ENCODE data around the gene KCNQ4.

Gene KCNQ4

GRCh38 chr1:40783001-40783905 lies at the start of gene KCNQ4:
Gene KCNQ4, plus strand, starts transcription at chr1:40783787. Its CDS starts 307 bp downstream, at chr1:40784094.
- in situ Hi-C loops (cut with MboI; ENCODE audit: low sequenced_read_pairs) = no loop called here

GRCh38 chr1:40734882-40735628 lies 48.5 kb upstream of the KCNQ4 start:
- in situ Hi-C loops (cut with MboI; ENCODE audit: low sequenced_read_pairs) = no loop called here

DNA sequence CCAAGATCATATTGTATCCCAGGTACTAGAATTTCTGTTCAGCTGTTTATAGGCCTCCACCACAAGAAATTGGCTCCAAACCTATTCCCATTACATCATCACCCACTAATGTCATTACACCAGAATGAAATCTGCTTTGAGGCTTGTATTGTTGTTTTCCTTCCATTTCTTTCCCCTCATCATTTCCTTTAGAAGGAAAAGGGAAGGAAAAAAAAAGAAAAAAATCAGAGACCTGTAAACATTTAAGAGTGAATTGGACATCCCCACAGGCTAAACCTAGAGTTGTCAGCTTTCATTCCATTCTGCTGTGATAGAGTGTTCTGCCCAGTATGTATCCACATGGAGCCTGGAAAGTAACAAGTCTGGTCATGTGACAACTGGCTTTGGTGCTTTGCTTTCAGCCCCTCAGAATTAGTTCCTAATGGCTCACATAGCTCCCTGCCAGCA lies 47.5 kb upstream of the KCNQ4 start:
- in situ Hi-C loops (cut with MboI; ENCODE audit: low sequenced_read_pairs) = no loop called here

- in situ Hi-C loops (cut with MboI; ENCODE audit: low sequenced_read_pairs) = no loop called here
These were observed 44.8 kb upstream of the KCNQ4 start for GRCh38 chr1:40738831-40739230.

GRCh38 chr1:40739455-40740008 lies 44.1 kb upstream of the KCNQ4 start:
- in situ Hi-C loops (cut with MboI; ENCODE audit: low sequenced_read_pairs) = no loop called here

- in situ Hi-C loops (cut with MboI; ENCODE audit: low sequenced_read_pairs) = no loop called here
These were observed 43.3 kb upstream of the KCNQ4 start for GRCh38 chr1:40740039-40740996.

DNA sequence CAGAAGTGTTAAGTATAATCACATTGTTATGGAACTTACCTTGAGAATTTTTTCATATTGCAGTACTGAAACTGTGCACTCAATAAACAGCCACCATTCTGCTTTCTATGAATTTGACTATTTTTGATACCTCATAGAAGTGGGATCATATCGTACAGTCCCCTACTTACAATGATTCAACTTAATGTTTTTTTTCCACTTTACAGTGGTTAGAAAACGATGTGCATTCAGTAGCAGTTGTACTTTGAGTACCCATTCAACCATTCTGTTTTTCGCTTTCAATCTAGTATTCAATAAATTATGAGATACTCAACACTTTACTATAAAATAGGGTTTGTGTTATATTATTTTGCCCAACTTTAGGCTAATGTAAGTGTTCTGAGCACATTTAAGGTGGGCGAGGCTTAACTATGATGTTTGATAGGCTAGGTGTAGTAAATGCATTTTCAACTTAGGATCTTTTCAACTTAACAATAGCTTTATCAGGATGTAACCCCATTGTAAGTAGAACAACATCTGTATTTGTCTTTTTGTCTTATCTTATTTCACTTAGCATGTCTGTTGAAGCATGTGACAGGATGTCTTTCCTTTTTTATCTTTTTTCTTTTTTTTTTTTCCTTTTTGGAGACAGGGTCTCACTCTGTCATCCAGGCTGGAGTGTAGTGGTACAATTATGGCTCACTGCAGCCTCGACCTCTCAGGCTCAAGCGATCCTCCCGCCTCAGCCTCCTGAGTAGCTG lies 42.4 kb upstream of the KCNQ4 start:
- in situ Hi-C loops (cut with MboI; ENCODE audit: low sequenced_read_pairs) = no loop called here

- in situ Hi-C loops (cut with MboI; ENCODE audit: low sequenced_read_pairs) = no loop called here
These were observed 41.1 kb upstream of the KCNQ4 start for GRCh38 chr1:40742363-40743061.

DNA sequence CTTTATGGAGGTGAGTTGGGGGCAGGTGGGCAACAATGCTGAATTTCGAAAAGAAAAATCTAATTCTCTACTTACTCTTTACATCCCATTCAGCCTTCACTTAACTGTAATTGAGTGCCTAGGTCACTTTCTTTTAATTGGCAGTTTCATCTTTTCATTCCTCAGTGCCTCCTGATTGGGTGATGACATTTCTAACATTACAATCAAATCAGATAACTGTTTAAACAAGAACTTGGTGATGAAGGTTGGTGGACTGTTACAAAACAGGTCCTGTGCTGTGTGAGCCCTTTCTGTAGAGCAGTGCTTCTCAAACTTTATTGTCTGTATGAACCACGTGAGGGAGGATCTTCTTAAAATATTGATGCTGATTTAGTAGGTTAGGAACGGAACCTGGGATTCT lies 40.1 kb upstream of the KCNQ4 start:
- in situ Hi-C loops (cut with MboI; ENCODE audit: low sequenced_read_pairs) = no loop called here

DNA sequence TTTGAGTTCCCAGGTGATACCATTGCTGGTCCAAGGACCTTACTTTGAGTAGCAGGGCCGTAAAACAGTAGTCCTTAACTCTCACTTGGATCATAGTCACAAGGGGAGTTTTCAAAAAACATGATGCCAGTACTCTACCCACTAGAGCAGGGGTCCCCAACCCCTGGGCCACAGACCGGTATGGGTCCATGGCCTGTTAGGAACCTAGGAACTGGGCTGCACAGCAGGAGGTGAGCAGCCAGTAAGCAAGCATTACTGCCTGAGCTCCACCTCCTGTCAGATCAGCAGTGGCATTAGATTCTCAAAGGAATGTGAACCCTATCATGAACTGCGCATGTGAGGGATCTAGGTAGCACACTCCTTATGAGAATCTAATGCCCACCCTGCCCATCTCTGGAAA lies 39.7 kb upstream of the KCNQ4 start:
- in situ Hi-C loops (cut with MboI; ENCODE audit: low sequenced_read_pairs) = no loop called here

DNA sequence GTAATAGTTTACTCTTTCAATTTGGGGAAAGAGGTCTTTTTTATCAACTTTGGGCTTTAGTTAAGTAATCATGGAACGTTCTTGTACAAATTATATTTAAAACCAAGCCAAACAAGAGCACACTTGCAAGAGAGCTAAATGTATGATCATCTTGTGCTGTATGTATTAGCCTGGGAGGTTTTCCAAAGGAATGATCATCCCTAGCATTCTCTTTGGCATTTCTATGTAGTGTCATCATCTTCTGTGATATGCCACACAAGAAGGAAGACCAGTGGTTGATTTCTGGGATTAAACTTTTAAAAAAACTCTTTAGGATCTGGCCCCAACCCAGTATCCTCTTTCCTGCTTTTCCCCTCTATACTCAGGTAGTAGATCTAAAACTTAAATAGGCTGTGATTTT lies 38.4 kb upstream of the KCNQ4 start:
- in situ Hi-C loops (cut with MboI; ENCODE audit: low sequenced_read_pairs) = no loop called here

GRCh38 chr1:40746344-40747090 lies 37.1 kb upstream of the KCNQ4 start:
- in situ Hi-C loops (cut with MboI; ENCODE audit: low sequenced_read_pairs) = no loop called here

DNA sequence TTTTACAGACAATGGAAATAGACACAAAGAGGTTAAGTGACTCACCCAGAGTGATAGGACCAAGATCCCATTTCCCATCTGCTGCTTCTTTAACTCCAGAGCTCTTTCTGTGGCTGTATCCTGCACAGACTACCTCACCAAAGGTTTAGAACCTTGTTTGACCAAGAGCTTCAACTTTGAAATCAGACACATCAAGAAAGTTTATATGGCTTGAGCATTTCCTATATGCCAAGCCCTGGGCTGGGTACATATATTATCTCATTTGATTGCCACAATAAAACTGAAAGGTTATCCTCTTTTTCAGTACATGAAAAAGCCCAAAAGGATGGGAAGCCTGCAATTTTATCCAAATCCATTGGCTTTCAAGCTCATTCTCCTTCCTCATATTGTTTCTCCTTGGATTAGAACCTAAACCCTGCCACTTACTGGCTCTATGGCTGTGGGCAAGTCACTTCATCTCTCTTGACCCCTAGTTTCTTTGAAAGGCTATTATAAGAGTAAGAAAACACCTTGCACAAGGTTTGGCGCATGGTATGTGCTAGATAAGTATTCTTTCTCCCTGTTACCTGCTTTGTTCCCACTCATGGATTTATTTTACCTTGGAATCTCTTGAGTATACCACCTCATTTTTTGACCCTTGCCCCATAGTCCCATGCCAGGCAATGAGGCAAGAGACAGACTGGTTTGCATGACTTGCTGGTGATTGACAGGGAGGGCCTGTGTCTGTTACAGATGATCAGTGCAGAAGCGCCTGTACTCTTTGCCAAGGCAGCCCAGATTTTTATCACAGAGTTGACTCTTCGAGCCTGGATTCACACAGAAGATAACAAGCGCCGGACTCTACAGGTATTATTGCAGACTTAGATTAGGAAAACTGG lies 34.5 kb upstream of the KCNQ4 start:
- in situ Hi-C loops (cut with MboI; ENCODE audit: low sequenced_read_pairs) = no loop called here

DNA sequence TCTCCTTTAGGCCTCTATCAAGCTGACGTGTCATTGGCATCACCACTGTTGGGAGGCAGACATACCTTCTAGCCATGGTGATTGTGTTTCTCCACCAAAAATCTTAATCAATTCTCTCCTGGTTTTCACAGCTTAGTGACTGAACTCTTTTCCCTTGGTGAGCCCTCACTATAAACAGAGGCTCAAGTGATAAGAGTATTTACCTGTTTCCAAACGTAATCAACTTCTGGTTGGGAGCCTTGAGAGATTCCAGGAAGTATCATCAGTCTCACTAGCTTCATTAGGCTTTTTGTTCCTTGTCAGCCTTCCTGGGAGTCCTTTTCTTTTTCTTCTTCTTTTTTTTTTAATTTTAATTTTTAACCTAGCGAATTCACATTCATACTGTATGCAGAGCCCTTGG lies 33.8 kb upstream of the KCNQ4 start:
- in situ Hi-C loops (cut with MboI; ENCODE audit: low sequenced_read_pairs) = no loop called here

DNA sequence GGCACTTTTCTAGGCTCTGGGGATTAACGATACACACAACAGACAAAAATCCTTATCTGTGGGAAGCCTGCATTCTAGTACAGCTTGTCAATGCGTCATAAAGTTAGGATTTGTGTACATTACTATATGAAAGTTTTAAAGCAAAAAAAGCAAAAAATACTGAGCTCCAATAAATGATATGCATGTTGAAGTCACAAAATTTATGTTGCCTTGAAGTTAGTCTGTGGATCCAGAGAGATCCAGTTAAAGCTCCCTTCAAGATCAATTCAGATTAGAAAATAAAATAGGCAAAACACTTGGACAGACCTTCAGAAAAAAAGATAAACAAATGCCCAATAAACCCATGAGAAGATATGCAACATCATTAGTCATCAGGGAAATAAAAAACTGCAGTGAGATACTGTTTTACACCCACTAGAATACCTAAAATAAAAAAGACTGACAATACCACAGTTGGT lies 33.1 kb upstream of the KCNQ4 start:
- in situ Hi-C loops (cut with MboI; ENCODE audit: low sequenced_read_pairs) = no loop called here

DNA sequence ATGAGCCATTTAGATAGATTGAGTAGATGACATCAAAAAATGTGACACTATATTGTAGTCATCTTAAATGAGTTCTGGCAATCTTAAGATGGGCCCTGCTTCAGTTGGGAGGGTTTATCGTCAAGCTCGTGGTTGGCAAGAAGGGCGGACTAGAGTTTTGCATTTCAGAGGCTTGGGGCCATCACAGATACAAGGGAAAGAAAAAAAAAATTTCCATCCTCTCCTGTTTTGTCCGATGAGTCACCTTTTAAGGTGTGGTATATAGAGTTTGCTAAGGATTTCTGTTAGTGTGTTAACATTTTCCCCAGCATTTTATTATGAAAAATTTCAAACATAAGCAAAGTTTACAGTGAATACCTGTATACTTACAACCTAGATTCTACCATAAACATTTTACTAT lies 31.8 kb upstream of the KCNQ4 start:
- in situ Hi-C loops (cut with MboI; ENCODE audit: low sequenced_read_pairs) = no loop called here

- in situ Hi-C loops (cut with MboI; ENCODE audit: low sequenced_read_pairs) = no loop called here
These were observed 30.3 kb upstream of the KCNQ4 start for GRCh38 chr1:40753142-40753882.

Data from HL-60/S4 treated with retinoic acid at 250 ng/mL for 4 days and 3 days (cell line).